Measurements from ENCODE around the gene CRHR1.

DNA sequence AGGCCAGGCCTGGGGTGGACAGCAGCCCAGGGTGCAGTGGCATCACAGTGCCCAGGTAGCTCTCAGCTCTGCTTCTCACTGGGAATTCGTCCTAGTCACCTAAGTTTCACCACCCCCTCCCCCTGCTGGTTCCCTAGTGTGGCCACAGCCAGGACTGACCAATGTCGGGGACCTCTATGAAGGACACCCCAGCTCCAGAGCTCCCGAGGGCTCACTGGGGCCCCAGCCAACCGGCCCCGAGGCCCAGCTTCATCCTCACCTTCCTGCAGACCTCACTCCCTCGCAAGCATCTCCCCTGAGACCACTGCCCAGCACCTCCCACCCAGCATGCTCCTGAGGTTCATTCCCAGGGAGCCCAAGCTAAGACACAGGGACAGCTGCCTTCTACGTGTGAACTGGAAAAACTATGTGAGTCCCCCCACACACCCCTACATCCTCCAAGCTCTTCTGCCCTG, 65.4 kb downstream of the CRHR1 start:
- no peak for TF ChIP-seq SUZ12 (IDR thresholded peaks at IDR 0.05; ENCODE audit: extremely low read depth, insufficient read depth, insufficient read length)
- TF ChIP-seq ZNF274 (IDR thresholded peaks at IDR 0.05; ENCODE audit: low read depth, low read length): no peak
- no peak for TF ChIP-seq YY1 (IDR thresholded peaks at IDR 0.05; ENCODE audit: insufficient read depth, insufficient read length)
